HEK293 (cell line): ENCODE measurements around the gene GPR17.

Experiments
- CTCF ChIA-PET: fragments of 350-600 bp; formaldehyde crosslinking; extraction: SDS; loops from one replicate; lab custom pipeline; 2021; ENCODE audit warnings: antibody characterized with exemption; lab: Yijun Ruan, JAX
- POLR2A ChIA-PET: fragments of 300-600 bp; formaldehyde crosslinking; extraction: SDS; loops from one replicate; lab custom pipeline; 2020; ENCODE audit warnings: antibody characterized with exemption, inconsistent platforms; lab: Yijun Ruan, JAX
- H3K27ac ChIP-seq: fragments of 200-500 bp; sonication (Bioruptor generic); 2 replicates; pipeline ENCODE4 v1.5.1; 2014; ENCODE audit warnings: low read depth, low read length, control low read depth, inconsistent platforms; ENCODE audit errors: extremely low read depth
- H3K36me3 ChIP-seq, 2 experiments: fragments of 200-500 bp in 1 of 2; sonication (Bioruptor generic) in 1 of 2; 1 replicate in 1 of 2; 2 replicates in 1 of 2; pipeline ENCODE4 v1.5.1; 2014 to 2017; ENCODE audit warnings: inconsistent platforms in 2 of 2, low read length in 2 of 2; ENCODE audit not compliant: control insufficient read depth in 2 of 2, insufficient read depth in 1 of 2
- H3K4me1 ChIP-seq: fragments of 200-500 bp; sonication (Bioruptor generic); 2 replicates; pipeline ENCODE4 v1.5.1; 2014; ENCODE audit warnings: mild to moderate bottlenecking, low read length, inconsistent platforms; ENCODE audit not compliant: control insufficient read depth, insufficient read depth
- H3K4me3 ChIP-seq: 2 replicates; pipeline ENCODE4 v1.5.1; 2011; ENCODE audit warnings: low read depth, mild to moderate bottlenecking, control low read depth, low read length, moderate library complexity
- H3K9me3 ChIP-seq: fragments of 200-500 bp; sonication (Bioruptor generic); 2 replicates; pipeline ENCODE4 v1.5.1; 2014; ENCODE audit warnings: low read depth, low read length, inconsistent platforms; ENCODE audit not compliant: control insufficient read depth, insufficient read depth
- GLIS2 ChIP-seq: fragments of 450-650 bp; formaldehyde crosslinking; IDR thresholded peaks from 2 replicates; pipeline ENCODE4 v1.5.1; 2016; ENCODE audit warnings: missing biosample characterization, missing genetic modification characterization
- KLF16 ChIP-seq: fragments of 450-650 bp; formaldehyde crosslinking; IDR thresholded peaks from 2 replicates; pipeline ENCODE4 v1.5.1; 2017; ENCODE audit warnings: missing biosample characterization, missing genetic modification characterization
- KLF9 ChIP-seq: fragments of 450-650 bp; formaldehyde crosslinking; IDR thresholded peaks from 2 replicates; pipeline ENCODE4 v1.5.1; 2016; ENCODE audit warnings: missing biosample characterization, missing genetic modification characterization, low read depth
- PRDM1 ChIP-seq: fragments of 450-650 bp; formaldehyde crosslinking; IDR thresholded peaks from 2 replicates; pipeline ENCODE4; 2016; ENCODE audit warnings: missing biosample characterization, missing genetic modification characterization
- ZBTB48 ChIP-seq: fragments of 450-650 bp; formaldehyde crosslinking; IDR thresholded peaks from 2 replicates; pipeline ENCODE4 v1.5.1; 2016; ENCODE audit warnings: missing biosample characterization, missing genetic modification characterization
- ZBTB7A ChIP-seq: fragments of 450-650 bp; formaldehyde crosslinking; IDR thresholded peaks from 2 replicates; pipeline ENCODE4 v1.5.1; 2016; ENCODE audit warnings: low read depth, missing biosample characterization, missing genetic modification characterization
- ZNF16 ChIP-seq: fragments of 450-650 bp; formaldehyde crosslinking; IDR thresholded peaks from 2 replicates; pipeline ENCODE4 v1.5.1; 2016; ENCODE audit warnings: low read depth, missing biosample characterization, missing genetic modification characterization
- ZNF266 ChIP-seq: fragments of 450-650 bp; formaldehyde crosslinking; IDR thresholded peaks from 2 replicates; pipeline ENCODE4 v1.5.1; 2016; ENCODE audit warnings: missing biosample characterization, missing genetic modification characterization, low read depth
- ZNF404 ChIP-seq: fragments of 450-650 bp; formaldehyde crosslinking; IDR thresholded peaks from 2 replicates; pipeline ENCODE4 v1.5.1; 2017; ENCODE audit warnings: missing biosample characterization, missing genetic modification characterization
- ZNF501 ChIP-seq: fragments of 450-650 bp; formaldehyde crosslinking; IDR thresholded peaks from 2 replicates; pipeline ENCODE4 v1.5.1; 2016; ENCODE audit warnings: missing biosample characterization, missing genetic modification characterization
- ZNF549 ChIP-seq: fragments of 450-650 bp; IDR thresholded peaks from 2 replicates; pipeline ENCODE4 v1.5.1; 2018; ENCODE audit warnings: missing biosample characterization, missing genetic modification characterization, mild to moderate bottlenecking, inconsistent platforms, moderate library complexity
- ZNF792 ChIP-seq: fragments of 450-650 bp; formaldehyde crosslinking; IDR thresholded peaks from 2 replicates; pipeline ENCODE4 v1.5.1; 2016; ENCODE audit warnings: missing biosample characterization, missing genetic modification characterization
- ZXDB ChIP-seq: fragments of 450-650 bp; formaldehyde crosslinking; IDR thresholded peaks from 2 replicates; pipeline ENCODE4 v1.5.1; 2016; ENCODE audit warnings: missing biosample characterization, missing genetic modification characterization
- TF ChIP-seq, protein P1 (sequence below): fragments of 450-650 bp; formaldehyde crosslinking; IDR thresholded peaks from 2 replicates; pipeline ENCODE4 v1.5.1; 2016; ENCODE audit warnings: missing biosample characterization, missing genetic modification characterization
- TF ChIP-seq, protein P2 (sequence below): fragments of 450-650 bp; formaldehyde crosslinking; IDR thresholded peaks from 2 replicates; pipeline ENCODE4 v1.5.1; 2016; ENCODE audit warnings: missing biosample characterization, missing genetic modification characterization, low read depth
- TF ChIP-seq, protein P3 (sequence below): fragments of 450-650 bp; formaldehyde crosslinking; IDR thresholded peaks from 2 replicates; pipeline ENCODE4 v1.5.1; 2017; ENCODE audit warnings: missing biosample characterization, missing genetic modification characterization
- TF ChIP-seq, protein P4 (sequence below): fragments of 450-650 bp; formaldehyde crosslinking; IDR thresholded peaks from 2 replicates; pipeline ENCODE4 v1.5.1; 2016; ENCODE audit warnings: missing biosample characterization, missing genetic modification characterization, low read depth
- TF ChIP-seq, protein P5 (sequence below): fragments of 450-650 bp; formaldehyde crosslinking; IDR thresholded peaks from 2 replicates; pipeline ENCODE4 v1.5.1; 2016; ENCODE audit warnings: missing biosample characterization, missing genetic modification characterization

Gene GPR17

DNA sequence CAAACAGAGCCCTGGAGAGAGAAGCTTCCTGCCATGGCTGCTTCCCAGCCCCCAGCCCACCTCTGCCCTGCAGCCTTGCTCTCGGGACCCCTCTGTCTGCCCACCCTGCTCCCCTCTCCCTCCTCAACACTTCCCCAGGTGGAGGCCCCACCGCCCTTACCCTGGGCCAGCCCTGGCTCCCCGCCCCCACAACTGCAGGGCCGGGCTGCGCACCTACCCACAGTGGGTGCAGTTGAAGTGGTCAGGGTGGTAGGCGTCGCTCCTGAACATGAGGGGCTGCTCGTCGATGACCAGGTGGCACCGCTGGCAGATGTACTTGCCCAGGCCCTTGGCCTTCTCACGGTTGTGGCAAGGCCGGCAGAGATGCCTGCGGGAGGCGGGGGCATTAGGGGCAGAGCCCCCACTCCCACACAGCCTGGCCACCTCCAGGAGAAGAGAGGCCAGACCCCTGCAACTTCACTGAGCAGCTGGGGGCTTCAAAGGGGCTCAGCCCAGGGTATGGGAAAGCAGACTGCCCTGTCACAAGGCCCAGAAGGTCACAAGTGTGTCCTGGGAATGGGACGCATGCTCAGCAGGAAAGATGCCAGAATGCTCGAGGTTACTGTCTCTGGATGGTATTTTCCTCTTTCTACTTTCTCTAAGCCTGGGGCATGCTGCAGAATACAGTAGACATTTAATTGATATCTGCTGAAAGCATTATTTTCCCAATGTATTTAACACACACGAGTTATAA lies 3.1 kb upstream of the GPR17 start:
- POLR2A ChIA-PET: no interaction called here

DNA sequence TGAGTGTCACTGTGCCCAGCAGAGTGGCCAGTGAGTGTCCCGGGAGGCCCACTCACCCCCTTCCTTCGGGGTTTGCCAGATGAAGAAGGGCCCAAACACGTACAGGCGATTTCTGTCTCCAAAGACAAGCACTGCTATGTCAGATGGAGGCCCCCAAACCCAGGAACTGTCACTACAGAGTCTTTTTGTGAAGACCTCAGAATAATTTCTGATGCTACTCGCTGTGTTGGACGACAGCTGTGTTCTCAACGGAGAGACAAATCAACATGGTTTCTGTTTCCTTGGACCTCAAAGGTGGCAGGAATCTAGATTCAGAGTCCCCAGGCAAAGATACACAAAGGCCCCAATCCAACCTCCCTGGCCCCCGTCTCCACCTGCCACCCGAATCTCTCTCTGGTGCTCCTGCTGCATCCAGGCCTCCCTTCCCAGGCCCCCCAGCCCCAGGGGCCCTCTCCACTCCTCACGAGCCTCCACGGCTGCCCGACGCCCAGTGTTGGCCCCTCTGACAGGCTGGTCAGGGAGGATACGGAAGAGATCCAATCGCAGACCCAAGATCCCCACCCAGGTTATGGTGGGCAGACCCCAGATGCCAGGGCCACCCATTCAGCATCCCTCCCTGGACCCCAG lies 2.4 kb upstream of the GPR17 start:
- no peaks in the 10 kb centered on the region for H3K9me3 ChIP-seq
- H3K4me1 ChIP-seq: no peaks in the 10 kb centered on the region
- no peak overlapping the region for H3K4me3 ChIP-seq
- POLR2A ChIA-PET: no interaction called here
- no peaks in the 10 kb centered on the region for H3K36me3 ChIP-seq
- H3K27ac ChIP-seq: no peak overlapping the region
- CTCF ChIA-PET: interaction anchor here (0.6 to 3.6 kb wide), 2 partner anchors 49 to 52 kb away, joined by 3 to 18 read pairs; no protein-coding TSS in a partner anchor
- no peak for TF ChIP-seq KLF9 (tag by site-specific recombination)
- no peak for TF ChIP-seq PRDM1
- TF ChIP-seq ZBTB48 (tag by site-specific recombination): no peak
- no peak for TF ChIP-seq KLF16 (tag by site-specific recombination)
- TF ChIP-seq, all 188 proteins: peak for 0

More for the DNA sequence above, 3.1 kb upstream of the GPR17 start:
- no peak overlapping the region for H3K4me3 ChIP-seq
- H3K36me3 ChIP-seq: no peaks in the 10 kb centered on the region
- H3K4me1 ChIP-seq: no peaks in the 10 kb centered on the region
- H3K27ac ChIP-seq: no peak overlapping the region
- CTCF ChIA-PET: interaction anchor here (3.6 kb wide), 1 partner anchor 52 kb away, joined by 18 read pairs; no protein-coding TSS in a partner anchor
- TF ChIP-seq, protein P1, sequence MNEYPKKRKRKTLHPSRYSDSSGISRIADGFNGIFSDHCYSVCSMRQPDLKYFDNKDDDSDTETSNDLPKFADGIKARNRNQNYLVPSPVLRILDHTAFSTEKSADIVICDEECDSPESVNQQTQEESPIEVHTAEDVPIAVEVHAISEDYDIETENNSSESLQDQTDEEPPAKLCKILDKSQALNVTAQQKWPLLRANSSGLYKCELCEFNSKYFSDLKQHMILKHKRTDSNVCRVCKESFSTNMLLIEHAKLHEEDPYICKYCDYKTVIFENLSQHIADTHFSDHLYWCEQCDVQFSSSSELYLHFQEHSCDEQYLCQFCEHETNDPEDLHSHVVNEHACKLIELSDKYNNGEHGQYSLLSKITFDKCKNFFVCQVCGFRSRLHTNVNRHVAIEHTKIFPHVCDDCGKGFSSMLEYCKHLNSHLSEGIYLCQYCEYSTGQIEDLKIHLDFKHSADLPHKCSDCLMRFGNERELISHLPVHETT (tag by site-specific recombination): no peak
- TF ChIP-seq ZNF404 (tag by site-specific recombination) (no peak), ZNF792 (no peak), ZBTB7A (tag by site-specific recombination) (no peak), ZNF16 (tag by site-specific recombination) (no peak), ZNF549 (tag by site-specific recombination) (no peak), ZXDB (tag by site-specific recombination) (no peak), GLIS2 (no peak), ZNF501 (tag by site-specific recombination) (no peak), ZNF266 (tag by site-specific recombination) (no peak)
- TF ChIP-seq, protein P2, sequence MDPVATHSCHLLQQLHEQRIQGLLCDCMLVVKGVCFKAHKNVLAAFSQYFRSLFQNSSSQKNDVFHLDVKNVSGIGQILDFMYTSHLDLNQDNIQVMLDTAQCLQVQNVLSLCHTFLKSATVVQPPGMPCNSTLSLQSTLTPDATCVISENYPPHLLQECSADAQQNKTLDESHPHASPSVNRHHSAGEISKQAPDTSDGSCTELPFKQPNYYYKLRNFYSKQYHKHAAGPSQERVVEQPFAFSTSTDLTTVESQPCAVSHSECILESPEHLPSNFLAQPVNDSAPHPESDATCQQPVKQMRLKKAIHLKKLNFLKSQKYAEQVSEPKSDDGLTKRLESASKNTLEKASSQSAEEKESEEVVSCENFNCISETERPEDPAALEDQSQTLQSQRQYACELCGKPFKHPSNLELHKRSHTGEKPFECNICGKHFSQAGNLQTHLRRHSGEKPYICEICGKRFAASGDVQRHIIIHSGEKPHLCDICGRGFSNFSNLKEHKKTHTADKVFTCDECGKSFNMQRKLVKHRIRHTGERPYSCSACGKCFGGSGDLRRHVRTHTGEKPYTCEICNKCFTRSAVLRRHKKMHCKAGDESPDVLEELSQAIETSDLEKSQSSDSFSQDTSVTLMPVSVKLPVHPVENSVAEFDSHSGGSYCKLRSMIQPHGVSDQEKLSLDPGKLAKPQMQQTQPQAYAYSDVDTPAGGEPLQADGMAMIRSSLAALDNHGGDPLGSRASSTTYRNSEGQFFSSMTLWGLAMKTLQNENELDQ (tag by site-specific recombination): no peak
- TF ChIP-seq, protein P3, sequence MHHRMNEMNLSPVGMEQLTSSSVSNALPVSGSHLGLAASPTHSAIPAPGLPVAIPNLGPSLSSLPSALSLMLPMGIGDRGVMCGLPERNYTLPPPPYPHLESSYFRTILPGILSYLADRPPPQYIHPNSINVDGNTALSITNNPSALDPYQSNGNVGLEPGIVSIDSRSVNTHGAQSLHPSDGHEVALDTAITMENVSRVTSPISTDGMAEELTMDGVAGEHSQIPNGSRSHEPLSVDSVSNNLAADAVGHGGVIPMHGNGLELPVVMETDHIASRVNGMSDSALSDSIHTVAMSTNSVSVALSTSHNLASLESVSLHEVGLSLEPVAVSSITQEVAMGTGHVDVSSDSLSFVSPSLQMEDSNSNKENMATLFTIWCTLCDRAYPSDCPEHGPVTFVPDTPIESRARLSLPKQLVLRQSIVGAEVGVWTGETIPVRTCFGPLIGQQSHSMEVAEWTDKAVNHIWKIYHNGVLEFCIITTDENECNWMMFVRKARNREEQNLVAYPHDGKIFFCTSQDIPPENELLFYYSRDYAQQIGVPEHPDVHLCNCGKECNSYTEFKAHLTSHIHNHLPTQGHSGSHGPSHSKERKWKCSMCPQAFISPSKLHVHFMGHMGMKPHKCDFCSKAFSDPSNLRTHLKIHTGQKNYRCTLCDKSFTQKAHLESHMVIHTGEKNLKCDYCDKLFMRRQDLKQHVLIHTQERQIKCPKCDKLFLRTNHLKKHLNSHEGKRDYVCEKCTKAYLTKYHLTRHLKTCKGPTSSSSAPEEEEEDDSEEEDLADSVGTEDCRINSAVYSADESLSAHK (tag by site-specific recombination): no peak
- TF ChIP-seq, protein P4, sequence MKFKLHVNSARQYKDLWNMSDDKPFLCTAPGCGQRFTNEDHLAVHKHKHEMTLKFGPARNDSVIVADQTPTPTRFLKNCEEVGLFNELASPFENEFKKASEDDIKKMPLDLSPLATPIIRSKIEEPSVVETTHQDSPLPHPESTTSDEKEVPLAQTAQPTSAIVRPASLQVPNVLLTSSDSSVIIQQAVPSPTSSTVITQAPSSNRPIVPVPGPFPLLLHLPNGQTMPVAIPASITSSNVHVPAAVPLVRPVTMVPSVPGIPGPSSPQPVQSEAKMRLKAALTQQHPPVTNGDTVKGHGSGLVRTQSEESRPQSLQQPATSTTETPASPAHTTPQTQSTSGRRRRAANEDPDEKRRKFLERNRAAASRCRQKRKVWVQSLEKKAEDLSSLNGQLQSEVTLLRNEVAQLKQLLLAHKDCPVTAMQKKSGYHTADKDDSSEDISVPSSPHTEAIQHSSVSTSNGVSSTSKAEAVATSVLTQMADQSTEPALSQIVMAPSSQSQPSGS: no peak
- TF ChIP-seq, protein P5, sequence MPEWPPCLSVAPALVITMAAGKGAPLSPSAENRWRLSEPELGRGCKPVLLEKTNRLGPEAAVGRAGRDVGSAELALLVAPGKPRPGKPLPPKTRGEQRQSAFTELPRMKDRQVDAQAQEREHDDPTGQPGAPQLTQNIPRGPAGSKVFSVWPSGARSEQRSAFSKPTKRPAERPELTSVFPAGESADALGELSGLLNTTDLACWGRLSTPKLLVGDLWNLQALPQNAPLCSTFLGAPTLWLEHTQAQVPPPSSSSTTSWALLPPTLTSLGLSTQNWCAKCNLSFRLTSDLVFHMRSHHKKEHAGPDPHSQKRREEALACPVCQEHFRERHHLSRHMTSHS (tag by site-specific recombination): no peak
- H3K9me3 ChIP-seq: no peaks in the 10 kb centered on the region
